Thyroid gland (tissue), 4 donors: ENCODE results near the gene GAS2L1.

Experiments
- CTCF ChIP-seq, 6 experiments: fragments of 200-600 bp in 3 of 6; fragments of 450-650 bp in 3 of 6; sonication (generic) in 3 of 6; IDR thresholded peaks; one replicate each; pipeline ENCODE4 v1.5.1; 2016 to 2019; ENCODE audit warnings: antibody characterized with exemption in 6 of 6, mild to moderate bottlenecking in 2 of 6, inconsistent platforms in 1 of 6, moderate library complexity in 1 of 6
- POLR2A ChIP-seq, 2 donors: fragments of 450-650 bp; IDR thresholded peaks; one replicate each; pipeline ENCODE4 v1.6.1; 2017; ENCODE audit warnings: antibody characterized with exemption in 2 of 2, mild to moderate bottlenecking in 2 of 2, moderate library complexity in 1 of 2

GRCh38 chr22:29298641-29299040, 7.8 kb upstream of the GAS2L1 start:
- TF ChIP-seq CTCF (IDR thresholded peaks at IDR 0.05): no peak
- no peak for TF ChIP-seq POLR2A (IDR thresholded peaks at IDR 0.05)
